GM12878 (cell line): Measurements from ENCODE around the gene POFUT2.

ENCODE experiments used
- ATF7 ChIP-seq: fragments of 450-650 bp; IDR thresholded peaks from 2 replicates; pipeline ENCODE4 v1.6.1; 2016; ENCODE audit warnings: low read depth, mild to moderate bottlenecking
- BRCA1 ChIP-seq: IDR thresholded peaks from 2 replicates; pipeline ENCODE4 v1.6.1; 2011; ENCODE audit warnings: low read depth, low read length, improper control_type of control experiment
- HDAC6 ChIP-seq: fragments of 200-600 bp; sonication (generic); IDR thresholded peaks from one replicate; pipeline ENCODE4 v1.8.0; 2017; ENCODE audit warnings: antibody characterized with exemption; ENCODE audit not compliant: unreplicated experiment
- NFIC ChIP-seq: IDR thresholded peaks from 2 replicates; pipeline ENCODE4 v1.6.1; 2012; ENCODE audit warnings: low read depth, mild to moderate bottlenecking, inconsistent platforms, low read length, moderate library complexity
- POLR2AphosphoS5 ChIP-seq: IDR thresholded peaks from 2 replicates; pipeline ENCODE4 v1.6.1; 2011; ENCODE audit warnings: mild to moderate bottlenecking, low read length, inconsistent platforms
- RAD51 ChIP-seq: fragments of 450-650 bp; IDR thresholded peaks from 2 replicates; pipeline ENCODE4 v1.6.1; 2016; ENCODE audit warnings: moderate library complexity, mild to moderate bottlenecking, inconsistent platforms
- TAF1 ChIP-seq: IDR thresholded peaks from 2 replicates; pipeline ENCODE4 v1.6.1; 2011; ENCODE audit warnings: mild to moderate bottlenecking, low read depth, low read length, borderline replicate concordance
- TBL1XR1 ChIP-seq: IDR thresholded peaks from 2 replicates; pipeline ENCODE4 v1.6.1; 2012; ENCODE audit warnings: low read depth, low read length, improper control_type of control experiment

GRCh38 chr21:45313015-45313414, 25.3 kb upstream of the POFUT2 start:
- TF ChIP-seq POLR2AphosphoS5 (no peak), HDAC6 (no peak), TAF1 (no peak), NFIC (no peak), ATF7 (no peak), TBL1XR1 (no peak), BRCA1 (no peak), RAD51 (no peak)
